Endothelial cell (in vitro differentiated cells): ENCODE data around the gene ITPRIPL1. TPM values are rescaled to one million over a fixed set of nuclear protein-coding genes. Genes with fewer than 3 reads are reported as not detected.

Experiments used
- DNase-seq: peaks from one replicate; pipeline ENCODE4 v3.0.0; 2021; ENCODE audit warnings: low spot score
- H3K27ac Mint-ChIP-seq: one replicate; pipeline ENCODE4 v1.8.0; 2021; ENCODE audit warnings: mixed read lengths, inconsistent platforms; ENCODE audit not compliant: unreplicated experiment
- H3K27me3 Mint-ChIP-seq: one replicate; pipeline ENCODE4 v1.8.0; 2021; ENCODE audit warnings: mild to moderate bottlenecking, moderate library complexity, mixed read lengths, inconsistent platforms; ENCODE audit not compliant: unreplicated experiment
- H3K36me3 Mint-ChIP-seq: one replicate; pipeline ENCODE4 v1.8.0; 2021; ENCODE audit warnings: mild to moderate bottlenecking, low read depth, mixed read lengths, inconsistent platforms; ENCODE audit not compliant: unreplicated experiment
- H3K4me1 Mint-ChIP-seq: one replicate; pipeline ENCODE4 v1.8.0; 2021; ENCODE audit warnings: mild to moderate bottlenecking, mixed read lengths, inconsistent platforms; ENCODE audit not compliant: unreplicated experiment
- H3K4me3 Mint-ChIP-seq: one replicate; pipeline ENCODE4 v1.8.0; 2021; ENCODE audit warnings: mild to moderate bottlenecking, mixed read lengths, inconsistent platforms; ENCODE audit not compliant: unreplicated experiment
- H3K9me3 Mint-ChIP-seq: one replicate; pipeline ENCODE4 v1.8.0; 2021; ENCODE audit warnings: mixed read lengths, inconsistent platforms; ENCODE audit not compliant: unreplicated experiment
- CTCF ChIP-seq: fragments of 200-600 bp; sonication (generic); IDR thresholded peaks from one replicate; pipeline ENCODE4 v1.5.0; 2021; ENCODE audit warnings: antibody characterized with exemption; ENCODE audit not compliant: unreplicated experiment
- total RNA-seq: library from RNA; stranded (reverse); fragmentation: NEBNext Ultra II Directional; extraction: Animal tissue kit (Norgen Biotek cat#: 25700); gene quantifications from one replicate; pipeline ENCODE4 v1.2.1, GENCODE V29; 2021; ENCODE audit not compliant: unreplicated experiment

The ITPRIPL1 gene
- total RNA-seq, 1 donor from 2014 or later = 1.8 TPM

GRCh38 chr2:96354492-96354891 lies 29.4 kb downstream of the ITPRIPL1 start:
- no peak for TF ChIP-seq CTCF
- no peak for DNase-seq
- no peak overlapping the region for H3K4me3 Mint-ChIP-seq
- peaks cover 3% of the 10 kb centered on the region for H3K27me3 Mint-ChIP-seq
- H3K4me1 Mint-ChIP-seq = peaks cover 9% of the 10 kb centered on the region
- no peak overlapping the region for H3K27ac Mint-ChIP-seq
- no peaks in the 10 kb centered on the region for H3K9me3 Mint-ChIP-seq
- peaks cover 13% of the 10 kb centered on the region for H3K36me3 Mint-ChIP-seq

- H3K27me3 Mint-ChIP-seq = peaks cover 3% of the 10 kb centered on the region
- no peak overlapping the region for H3K4me3 Mint-ChIP-seq
Measured at GRCh38 chr2:96356889-96357288, 31.8 kb downstream of the ITPRIPL1 start.

GRCh38 chr2:96359310-96359709 lies 34.2 kb downstream of the ITPRIPL1 start:
- no peak overlapping the region for H3K4me3 Mint-ChIP-seq
- H3K36me3 Mint-ChIP-seq = peaks cover 6% of the 10 kb centered on the region
- H3K4me1 Mint-ChIP-seq = no peaks in the 10 kb centered on the region
- no peak for DNase-seq
- H3K27me3 Mint-ChIP-seq = peaks cover 3% of the 10 kb centered on the region
- no peak for TF ChIP-seq CTCF
- H3K9me3 Mint-ChIP-seq = no peaks in the 10 kb centered on the region
- H3K27ac Mint-ChIP-seq = no peak overlapping the region

More at GRCh38 chr2:96356889-96357288, 31.8 kb downstream of the ITPRIPL1 start:
- Mint-ChIP-seq H3K36me3 (peaks cover 10% of the 10 kb centered on the region), H3K27ac (no peak overlapping the region), H3K9me3 (no peaks in the 10 kb centered on the region), H3K4me1 (peaks cover 9% of the 10 kb centered on the region)
- DNase-seq = no peak
- no peak for TF ChIP-seq CTCF

- Mint-ChIP-seq H3K4me1 (no peaks in the 10 kb centered on the region), H3K9me3 (no peaks in the 10 kb centered on the region), H3K27me3 (peaks cover 3% of the 10 kb centered on the region), H3K4me3 (no peak overlapping the region), H3K27ac (no peak overlapping the region), H3K36me3 (peaks cover 3% of the 10 kb centered on the region)
- no peak for TF ChIP-seq CTCF
- DNase-seq = no peak
Measured at GRCh38 chr2:96359866-96360265, 34.7 kb downstream of the ITPRIPL1 start.

- no peaks in the 10 kb centered on the region for H3K9me3 Mint-ChIP-seq
- no peak overlapping the region for H3K27ac Mint-ChIP-seq
- DNase-seq = no peak
- H3K27me3 Mint-ChIP-seq = peaks cover 3% of the 10 kb centered on the region
- TF ChIP-seq CTCF = no peak
- peaks cover 3% of the 10 kb centered on the region for H3K36me3 Mint-ChIP-seq
- no peaks in the 10 kb centered on the region for H3K4me1 Mint-ChIP-seq
- no peak overlapping the region for H3K4me3 Mint-ChIP-seq
Measured at GRCh38 chr2:96361751-96362150, 36.6 kb downstream of the ITPRIPL1 start.
